ENCODE data around the gene PCYT2. TPM values are rescaled to one million over a fixed set of nuclear protein-coding genes. Genes with fewer than 3 reads are reported as not detected.

PCYT2 gene
- polyA plus RNA-seq, 1 donor: 11.5 TPM

GRCh38 chr17:81899514-81900166 lies 11.6 kb downstream of the PCYT2 start:
- no peak for DNase-seq

GRCh38 chr17:81898885-81899284 lies 12.3 kb downstream of the PCYT2 start:
- no peak for DNase-seq

- DNase-seq: no peak
These were observed 13.0 kb downstream of the PCYT2 start for GRCh38 chr17:81898029-81898866.

GRCh38 chr17:81895400-81895799 lies 15.8 kb downstream of the PCYT2 start:
- DNase-seq: no peak

GRCh38 chr17:81891303-81891552 lies 20.0 kb downstream of the PCYT2 start:
- no peak for DNase-seq

- no peak for DNase-seq
These were observed 20.5 kb downstream of the PCYT2 start for GRCh38 chr17:81890447-81891302.

GRCh38 chr17:81889602-81890001 lies 21.6 kb downstream of the PCYT2 start:
- no peak for DNase-seq

GRCh38 chr17:81888988-81889595 lies 22.1 kb downstream of the PCYT2 start:
- DNase-seq: no peak

GRCh38 chr17:81888105-81888987 lies 22.9 kb downstream of the PCYT2 start:
- no peak for DNase-seq

- DNase-seq: no peak
These were observed 25.2 kb downstream of the PCYT2 start for GRCh38 chr17:81885869-81886548.

GRCh38 chr17:81885454-81885853 lies 25.7 kb downstream of the PCYT2 start:
- DNase-seq: no peak

GRCh38 chr17:81884968-81885367 lies 26.2 kb downstream of the PCYT2 start:
- DNase-seq: no peak

GRCh38 chr17:81884520-81884919 lies 26.7 kb downstream of the PCYT2 start:
- no peak for DNase-seq

GRCh38 chr17:81879121-81879520 lies 32.1 kb downstream of the PCYT2 start:
- no peak for DNase-seq

- DNase-seq: no peak
These were observed 32.9 kb downstream of the PCYT2 start for GRCh38 chr17:81878294-81878693.

GRCh38 chr17:81877569-81877968 lies 33.6 kb downstream of the PCYT2 start:
- DNase-seq: no peak

- DNase-seq: peak; percentile 94
These were observed 39.6 kb downstream of the PCYT2 start for GRCh38 chr17:81871387-81872230.

GRCh38 chr17:81870981-81871386 lies 40.2 kb downstream of the PCYT2 start, which contains the start of gene ARHGDIA:
Gene ARHGDIA, minus strand, starts transcription at chr17:81871337. Its CDS starts 1,407 bp downstream, at chr17:81869930.
- no peak for DNase-seq

GRCh38 chr17:81870131-81870980 lies 40.8 kb downstream of the PCYT2 start:
- no peak for DNase-seq

All from hindlimb muscle (tissue), 1 donor.